Neural cell (in vitro differentiated cells): ENCODE data around the gene ARSA. TPM values are rescaled to one million over a fixed set of nuclear protein-coding genes. Genes with fewer than 3 reads are reported as not detected.

ENCODE experiments used
- H2AFZ ChIP-seq: fragments of 200-600, 300-800 bp; sonication (generic), shearing (Covaris generic); 2 replicates; pipeline ENCODE4 v1.6.0; 2014; ENCODE audit warnings: low read depth, mild to moderate bottlenecking, antibody characterized with exemption, low read length, moderate library complexity
- H3F3A ChIP-seq: fragments of 200-600 bp; shearing (Covaris generic); 2 replicates; pipeline ENCODE4 v1.6.1; 2016; ENCODE audit warnings: mild to moderate bottlenecking, moderate library complexity, mixed read lengths, antibody characterized with exemption, low read length; ENCODE audit not compliant: insufficient read depth, poor library complexity, severe bottlenecking
- H3K27ac ChIP-seq: fragments of 200-600, 300-800 bp; sonication (generic), shearing (Covaris generic); 2 replicates; pipeline ENCODE4 v1.5.1; 2014; ENCODE audit warnings: mild to moderate bottlenecking, low read length, moderate library complexity
- H3K27me3 ChIP-seq: fragments of 300-800, 200-600 bp; sonication (generic), shearing (Covaris generic); 2 replicates; pipeline ENCODE4 v1.6.0; 2014; ENCODE audit warnings: mild to moderate bottlenecking, low read depth, low read length, moderate library complexity; ENCODE audit not compliant: insufficient read depth
- H3K36me3 ChIP-seq: fragments of 300-800, 200-600 bp; sonication (generic), shearing (Covaris generic); 2 replicates; pipeline ENCODE4 v1.5.1; 2014; ENCODE audit warnings: mild to moderate bottlenecking, antibody characterized with exemption, low read length, moderate library complexity; ENCODE audit not compliant: insufficient read depth
- H3K4me2 ChIP-seq: fragments of 300-800, 200-600 bp; sonication (generic), shearing (Covaris generic); 2 replicates; pipeline ENCODE4 v1.6.0; 2014; ENCODE audit warnings: mild to moderate bottlenecking, low read length
- H3K4me3 ChIP-seq: fragments of 300-800, 200-600 bp; sonication (generic), shearing (Covaris generic); 2 replicates; pipeline ENCODE4 v1.5.1; 2014; ENCODE audit warnings: mild to moderate bottlenecking, low read length, moderate library complexity
- H3K79me2 ChIP-seq: fragments of 200-600 bp; shearing (Covaris generic); replicated peaks from 2 replicates; pipeline ENCODE4 v1.6.0; 2014; ENCODE audit warnings: mild to moderate bottlenecking, low read length, moderate library complexity; ENCODE audit not compliant: insufficient read depth
- H3K9ac ChIP-seq: fragments of 300-800, 200-600 bp; sonication (generic), shearing (Covaris generic); 2 replicates; pipeline ENCODE4 v1.6.1; 2016; ENCODE audit warnings: mild to moderate bottlenecking, low read length, mixed read lengths
- H3K9me2 ChIP-seq: fragments of 200-600 bp; shearing (Covaris generic); 2 replicates; pipeline ENCODE4 v1.6.1; 2016; ENCODE audit warnings: mild to moderate bottlenecking, low read length, mixed read lengths; ENCODE audit not compliant: insufficient read depth
- H3K9me3 ChIP-seq: fragments of 200-600, 300-800 bp; sonication (generic), shearing (Covaris generic); 2 replicates; pipeline ENCODE4 v1.6.1; 2016; ENCODE audit warnings: mild to moderate bottlenecking, mixed run types, low read length, moderate library complexity, mixed read lengths
- H4K20me1 ChIP-seq: fragments of 200-600 bp; shearing (Covaris generic); 2 replicates; pipeline ENCODE4 v1.6.1; 2016; ENCODE audit warnings: mild to moderate bottlenecking, mixed run types; ENCODE audit not compliant: insufficient read depth
- CTCF ChIP-seq: fragments of 450-650 bp; IDR thresholded peaks from 2 replicates; pipeline ENCODE4 v1.5.1; 2014; ENCODE audit warnings: antibody characterized with exemption, mild to moderate bottlenecking, moderate library complexity; ENCODE audit not compliant: poor library complexity, severe bottlenecking
- EP300 ChIP-seq: fragments of 450-650 bp; conservative IDR thresholded peaks from 2 replicates; pipeline ENCODE4 v1.6.1; 2014; ENCODE audit warnings: antibody characterized with exemption, mild to moderate bottlenecking, moderate library complexity; ENCODE audit not compliant: poor library complexity, severe bottlenecking
- EZH2 ChIP-seq: fragments of 200-600, 300-800 bp; shearing (Covaris generic), sonication (generic); IDR thresholded peaks from 2 replicates; pipeline ENCODE4 v1.6.1; 2014; ENCODE audit warnings: antibody characterized with exemption, low read length, borderline replicate concordance, mild to moderate bottlenecking; ENCODE audit not compliant: insufficient read depth, poor library complexity, severe bottlenecking
- MXI1 ChIP-seq: fragments of 450-650 bp; conservative IDR thresholded peaks from 2 replicates; pipeline ENCODE4 v1.6.1; 2014; ENCODE audit warnings: antibody characterized with exemption, mild to moderate bottlenecking; ENCODE audit not compliant: poor library complexity, severe bottlenecking
- POLR2AphosphoS5 ChIP-seq: IDR thresholded peaks from 2 replicates; pipeline ENCODE4 v1.6.1; 2012
- RAD21 ChIP-seq: fragments of 450-650 bp; conservative IDR thresholded peaks from 2 replicates; pipeline ENCODE4 v1.6.1; 2014; ENCODE audit warnings: antibody characterized with exemption, mild to moderate bottlenecking, moderate library complexity
- REST ChIP-seq: IDR thresholded peaks from 2 replicates; pipeline ENCODE4 v1.6.1; 2012; ENCODE audit warnings: borderline replicate concordance
- SMC3 ChIP-seq: fragments of 450-650 bp; conservative IDR thresholded peaks from 2 replicates; pipeline ENCODE4 v1.6.1; 2014; ENCODE audit warnings: antibody characterized with exemption, mild to moderate bottlenecking, moderate library complexity; ENCODE audit not compliant: poor library complexity
- TAF1 ChIP-seq: IDR thresholded peaks from 2 replicates; pipeline ENCODE4 v1.6.1; 2012; ENCODE audit warnings: low read depth
- polyA plus RNA-seq: library from polyadenylated mRNA; depleted of rRNA; stranded (reverse); fragments of >200 nt; gene quantifications from 2 replicates; pipeline ENCODE4 v1.2.3, GENCODE V29; 2014

The ARSA gene
- polyA plus RNA-seq, 1 donor from 2014 or later, result 32.5 TPM

- H3K9me3 ChIP-seq, result no peaks in the 10 kb centered on the region
- peaks cover 5% of the 10 kb centered on the region for H3K36me3 ChIP-seq
- no peaks in the 10 kb centered on the region for H3F3A ChIP-seq
- TF ChIP-seq RAD21 (no peak), TAF1 (no peak), EP300 (no peak), MXI1 (no peak), POLR2AphosphoS5 (no peak), SMC3 (no peak)
- H4K20me1 ChIP-seq, result no peaks in the 10 kb centered on the region
- no peak overlapping the region for H3K27ac ChIP-seq
- H3K4me2 ChIP-seq, result no peak overlapping the region
- no peak overlapping the region for H3K9ac ChIP-seq
- no peaks in the 10 kb centered on the region for H3K9me2 ChIP-seq
- no peaks in the 10 kb centered on the region for H3K79me2 ChIP-seq
- no peaks in the 10 kb centered on the region for H3K27me3 ChIP-seq
- H3K4me3 ChIP-seq, result no peak overlapping the region
- H2AFZ ChIP-seq, result no peak overlapping the region
Measured at GRCh38 chr22:50606165-50606945, 21.6 kb downstream of the ARSA start.

GRCh38 chr22:50605613-50606074 lies 22.3 kb downstream of the ARSA start:
- H3K9me3 ChIP-seq, result no peaks in the 10 kb centered on the region
- H3K36me3 ChIP-seq, result peaks cover 5% of the 10 kb centered on the region
- no peaks in the 10 kb centered on the region for H3K79me2 ChIP-seq
- H3K4me2 ChIP-seq, result no peak overlapping the region
- H3F3A ChIP-seq, result no peaks in the 10 kb centered on the region
- H4K20me1 ChIP-seq, result no peaks in the 10 kb centered on the region
- no peak overlapping the region for H3K4me3 ChIP-seq
- no peak overlapping the region for H2AFZ ChIP-seq
- no peaks in the 10 kb centered on the region for H3K9me2 ChIP-seq
- TF ChIP-seq RAD21 (no peak), SMC3 (no peak), CTCF (no peak), TAF1 (no peak), EP300 (no peak), MXI1 (no peak), REST (no peak), EZH2 (no peak), POLR2AphosphoS5 (no peak)
- no peak overlapping the region for H3K9ac ChIP-seq
- no peak overlapping the region for H3K27ac ChIP-seq
- no peaks in the 10 kb centered on the region for H3K27me3 ChIP-seq
